GM18505 (cell line): ENCODE data around the gene MAP1LC3B.

Experiments
- ATAC-seq: cut with Tn5 transposase; IDR thresholded peaks from one replicate; pipeline ENCODE4 v1.9.1; 2021; ENCODE audit not compliant: unreplicated experiment
- POLR2A ChIP-seq: IDR thresholded peaks from 4 replicates; pipeline ENCODE4 v1.6.1; 2011; ENCODE audit warnings: borderline replicate concordance; ENCODE audit not compliant: insufficient read depth, insufficient read length; ENCODE audit errors: extremely low read depth

Gene MAP1LC3B

DNA sequence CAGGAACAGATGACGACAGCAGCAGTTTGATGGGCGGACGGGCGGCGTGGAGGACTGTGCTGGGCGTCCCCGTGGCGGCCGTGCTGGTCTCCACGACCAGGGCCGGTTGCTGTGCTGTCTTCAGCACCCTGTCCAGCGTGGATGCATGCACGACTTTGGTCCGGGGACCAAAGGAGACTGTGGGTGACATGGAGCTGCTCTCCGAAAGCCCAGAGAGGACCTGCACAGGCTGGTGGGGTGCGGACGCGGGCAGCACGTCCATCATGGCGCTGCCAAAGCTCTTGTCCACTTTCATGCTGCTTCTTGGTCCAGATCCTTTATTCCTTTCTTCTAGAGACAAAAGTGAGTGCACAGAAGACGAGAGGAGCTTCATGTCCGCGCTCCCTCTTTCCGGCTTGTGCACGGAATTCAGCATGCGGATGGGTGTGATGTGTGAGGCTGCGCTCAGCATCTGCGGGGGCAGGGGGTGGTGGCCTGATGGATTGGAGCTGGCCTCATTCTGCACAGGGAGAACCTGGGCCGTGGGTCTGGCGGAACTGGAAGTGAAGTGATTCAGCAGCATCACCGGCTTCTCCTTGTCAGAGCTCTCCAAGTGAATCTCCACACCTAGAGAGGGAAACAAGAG lies 20.3 kb downstream of the MAP1LC3B start:
- TF ChIP-seq POLR2A = no peak
- ATAC-seq = no peak

DNA sequence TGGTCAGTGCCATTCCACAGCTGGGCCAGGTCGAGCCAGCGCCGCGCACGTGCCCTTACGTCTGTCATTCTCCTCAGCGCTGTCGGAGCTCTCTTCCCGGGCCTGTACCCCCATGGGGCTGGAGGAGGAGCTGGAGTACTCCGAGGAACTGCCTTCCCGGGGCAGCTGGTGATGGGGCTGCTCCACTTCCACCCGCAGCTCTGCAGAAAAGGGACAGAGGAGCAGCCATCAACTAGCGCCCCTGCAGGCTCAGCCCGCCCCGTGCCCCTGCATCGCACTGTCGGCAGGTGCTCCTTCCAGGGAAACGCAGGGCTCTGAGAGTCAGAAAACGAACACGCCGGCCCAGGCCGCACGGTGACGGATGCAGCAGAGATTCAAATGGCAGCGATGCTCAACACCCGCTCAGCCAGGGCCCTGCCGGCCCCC lies 20.9 kb downstream of the MAP1LC3B start:
- ATAC-seq = no peak
- TF ChIP-seq POLR2A = no peak

DNA sequence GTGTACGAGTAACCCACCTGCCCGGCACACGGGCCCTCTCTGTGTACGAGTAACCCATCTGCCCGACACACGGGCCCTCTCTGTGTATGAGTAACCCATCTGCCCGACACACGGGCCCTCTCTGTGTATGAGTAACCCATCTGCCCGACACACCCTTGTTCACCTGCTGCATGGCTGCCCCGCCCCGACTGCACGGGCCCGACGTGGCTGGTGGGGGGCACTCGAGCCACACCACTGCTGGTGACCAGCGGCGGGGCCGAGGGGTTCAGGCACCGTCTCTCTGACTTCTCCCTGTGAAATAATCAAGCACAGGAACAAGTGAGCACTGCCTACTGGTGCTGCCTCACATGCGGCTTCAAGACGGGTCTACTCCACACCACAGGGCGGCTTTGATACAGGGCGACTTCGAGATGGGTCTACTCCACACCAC lies 22.1 kb downstream of the MAP1LC3B start:
- no peak for TF ChIP-seq POLR2A
- no peak for ATAC-seq

- no peak for TF ChIP-seq POLR2A
- ATAC-seq = no peak
These were observed 23.3 kb downstream of the MAP1LC3B start for GRCh38 chr16:87415441-87415840.

DNA sequence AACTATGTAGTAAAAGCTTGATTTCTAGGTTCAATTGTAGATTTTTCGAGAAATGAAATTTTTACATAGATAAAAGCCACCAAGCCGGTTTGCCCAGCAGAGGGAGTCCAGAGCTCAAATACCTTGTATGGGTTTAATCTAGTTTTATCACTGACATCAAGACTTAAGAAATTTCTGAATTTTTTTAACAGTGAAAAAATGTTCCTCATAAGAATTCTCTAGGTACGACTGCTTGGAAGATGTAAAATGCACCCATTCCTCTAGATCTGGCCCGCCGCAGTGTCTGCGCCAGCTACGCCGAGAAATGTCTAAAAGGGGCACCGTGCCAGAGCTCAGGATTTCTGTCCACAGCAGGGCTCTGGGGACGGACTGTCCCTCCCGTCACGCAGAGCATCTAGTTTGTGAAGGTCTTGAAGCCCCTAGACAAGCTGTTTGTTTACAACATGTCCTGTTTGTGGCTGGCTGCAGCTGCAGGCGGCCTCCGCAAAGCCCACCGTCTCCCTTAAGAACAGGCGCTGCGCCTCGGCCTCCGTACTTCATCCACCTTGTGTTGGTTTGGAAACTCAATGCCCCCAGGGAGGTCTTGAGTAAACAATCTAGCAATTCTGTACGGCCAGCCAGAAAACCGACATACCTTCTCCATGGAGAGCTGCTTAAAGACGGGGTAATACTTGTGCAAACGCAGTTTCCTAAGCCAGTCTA lies 24.8 kb downstream of the MAP1LC3B start:
- ATAC-seq = no peak
- TF ChIP-seq POLR2A = no peak

DNA sequence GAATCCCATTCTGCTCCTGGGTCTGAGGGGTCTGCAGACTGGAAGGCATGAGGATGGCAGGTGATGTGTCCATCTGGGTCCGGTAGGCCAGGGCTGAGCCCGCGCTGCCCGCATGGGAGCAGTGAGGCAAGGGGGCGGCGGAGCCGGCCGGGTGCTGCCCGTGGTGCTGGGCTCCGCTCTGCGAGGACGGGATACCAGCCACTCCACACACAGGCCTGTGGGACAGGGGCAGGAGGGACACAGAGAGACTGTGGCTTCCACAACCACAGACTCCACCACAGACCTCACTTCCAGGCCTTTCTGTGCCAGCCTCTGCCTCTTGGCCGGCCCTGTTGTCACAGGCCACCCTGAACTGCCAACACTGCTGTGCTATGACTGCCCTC lies 25.4 kb downstream of the MAP1LC3B start:
- TF ChIP-seq POLR2A = no peak
- no peak for ATAC-seq

DNA sequence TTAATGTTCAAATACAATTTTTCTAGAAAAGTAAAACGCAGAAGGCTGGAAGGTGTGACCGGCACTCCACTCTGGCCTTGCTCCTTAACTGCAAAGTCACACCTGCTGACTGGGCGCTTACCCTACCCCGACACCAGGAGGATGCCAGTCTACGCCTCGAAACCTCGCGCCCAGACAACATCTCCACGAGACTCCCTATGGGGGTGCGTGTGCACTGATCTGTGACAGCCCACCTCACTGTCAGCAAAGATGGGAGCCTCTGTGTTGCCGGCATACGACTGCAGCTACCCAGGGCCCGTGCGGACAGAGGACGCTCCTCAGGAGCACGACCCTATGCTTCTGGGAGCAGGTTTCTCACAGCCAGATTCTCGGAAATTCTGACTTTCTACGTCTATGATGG lies 26.1 kb downstream of the MAP1LC3B start:
- TF ChIP-seq POLR2A = no peak
- ATAC-seq = no peak

- TF ChIP-seq POLR2A = no peak
- ATAC-seq = no peak
These were observed 26.5 kb downstream of the MAP1LC3B start for GRCh38 chr16:87418644-87419043.

- no peak for ATAC-seq
- TF ChIP-seq POLR2A = no peak
These were observed 28.2 kb downstream of the MAP1LC3B start for GRCh38 chr16:87420026-87421002.

DNA sequence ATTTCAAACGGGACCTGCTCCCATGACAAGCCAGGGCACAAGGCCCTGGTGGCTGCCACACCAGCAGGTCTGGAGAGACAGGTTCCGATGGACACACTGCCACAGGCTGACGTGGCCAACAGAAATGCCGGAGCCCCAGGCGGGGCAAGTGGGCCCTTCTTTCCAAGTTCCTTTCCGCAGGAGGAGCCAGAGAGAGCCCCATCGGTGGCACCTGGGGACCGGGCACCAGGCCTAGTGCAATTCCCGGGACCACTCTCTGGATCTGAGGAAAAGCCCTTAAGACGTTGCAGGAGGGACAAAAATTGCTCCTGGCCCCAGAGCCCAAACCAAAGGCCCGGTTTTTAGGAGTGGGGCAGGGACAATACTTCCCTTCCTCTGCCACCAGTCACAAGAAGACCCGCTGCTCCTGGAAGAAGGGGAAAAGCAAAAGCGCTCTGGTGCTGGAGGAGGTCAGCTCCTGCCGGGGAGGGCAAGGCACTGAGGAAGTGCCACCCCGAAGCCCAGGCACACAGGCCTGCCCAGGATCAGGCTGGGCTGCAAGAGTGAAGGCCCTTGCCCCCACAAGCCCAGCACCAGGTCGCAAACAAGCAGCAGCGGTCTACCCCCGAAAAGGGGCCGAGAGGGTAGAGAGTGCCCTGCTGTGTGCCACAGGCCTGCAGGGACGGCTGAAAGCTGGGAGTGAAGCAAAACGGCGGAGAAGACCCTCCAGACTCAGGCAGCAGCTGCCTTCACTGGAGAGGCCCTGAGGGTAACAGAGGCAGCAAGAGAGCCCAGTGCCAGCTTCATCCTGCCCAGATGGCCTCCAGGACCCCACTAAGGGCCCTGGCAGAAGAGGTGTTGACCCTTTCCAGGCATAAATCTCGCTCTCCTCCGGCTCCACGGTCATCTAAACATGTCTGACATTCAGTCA lies 29.1 kb downstream of the MAP1LC3B start:
- ATAC-seq = no peak
- TF ChIP-seq POLR2A = no peak

DNA sequence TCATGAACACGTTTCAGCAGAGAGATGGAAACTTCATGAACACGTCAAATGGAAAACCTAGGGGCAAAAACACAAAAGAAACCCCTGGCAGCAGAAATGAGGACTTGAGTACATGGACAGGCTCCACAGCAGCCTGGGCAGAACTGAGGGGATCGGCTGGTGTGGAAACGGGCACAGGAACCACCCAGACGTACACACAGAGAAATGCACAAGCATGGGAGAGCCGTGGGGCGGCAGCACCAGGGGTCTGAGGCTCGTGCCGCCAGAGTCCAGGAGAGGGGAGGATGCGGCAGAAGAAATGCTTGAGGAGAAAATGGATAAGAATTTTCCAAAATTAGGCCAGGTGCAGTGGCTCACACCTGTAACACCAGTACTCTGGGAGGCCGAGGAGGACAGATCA lies 30.0 kb downstream of the MAP1LC3B start:
- TF ChIP-seq POLR2A = no peak
- no peak for ATAC-seq

DNA sequence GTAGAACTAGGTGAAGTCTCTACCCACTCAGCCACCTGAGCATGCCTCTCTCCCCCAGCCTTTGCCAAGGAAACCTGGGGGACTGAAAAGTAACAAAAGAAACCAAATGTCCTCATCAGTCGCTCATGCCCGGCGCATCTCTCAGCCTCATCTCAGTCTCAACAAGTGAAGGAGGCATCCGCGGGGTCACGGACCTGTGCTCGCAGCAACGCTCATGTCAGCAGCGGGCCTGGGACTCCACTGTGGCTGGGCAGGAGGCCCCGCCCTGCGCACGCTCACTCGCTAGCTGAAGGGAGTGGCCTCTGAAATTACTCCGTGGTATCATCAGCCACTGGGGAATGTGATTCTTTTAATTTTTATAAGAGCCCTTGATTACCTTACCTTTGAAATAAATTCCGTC lies 31.3 kb downstream of the MAP1LC3B start:
- no peak for TF ChIP-seq POLR2A
- ATAC-seq = no peak
